ENCODE data around the gene CDH4. TPM values are rescaled to one million over a fixed set of nuclear protein-coding genes. Genes with fewer than 3 reads are reported as not detected.
"Not testable (repeated sequence)": the region's sequence is repeated elsewhere in the genome, so short reads cannot be mapped to it uniquely, and the experiment has no call there.

Gene CDH4
- total and polyA plus RNA-seq, 8 donors: under 0.01 to 2.2 (median 0.11) TPM; not detected in 2

DNA sequence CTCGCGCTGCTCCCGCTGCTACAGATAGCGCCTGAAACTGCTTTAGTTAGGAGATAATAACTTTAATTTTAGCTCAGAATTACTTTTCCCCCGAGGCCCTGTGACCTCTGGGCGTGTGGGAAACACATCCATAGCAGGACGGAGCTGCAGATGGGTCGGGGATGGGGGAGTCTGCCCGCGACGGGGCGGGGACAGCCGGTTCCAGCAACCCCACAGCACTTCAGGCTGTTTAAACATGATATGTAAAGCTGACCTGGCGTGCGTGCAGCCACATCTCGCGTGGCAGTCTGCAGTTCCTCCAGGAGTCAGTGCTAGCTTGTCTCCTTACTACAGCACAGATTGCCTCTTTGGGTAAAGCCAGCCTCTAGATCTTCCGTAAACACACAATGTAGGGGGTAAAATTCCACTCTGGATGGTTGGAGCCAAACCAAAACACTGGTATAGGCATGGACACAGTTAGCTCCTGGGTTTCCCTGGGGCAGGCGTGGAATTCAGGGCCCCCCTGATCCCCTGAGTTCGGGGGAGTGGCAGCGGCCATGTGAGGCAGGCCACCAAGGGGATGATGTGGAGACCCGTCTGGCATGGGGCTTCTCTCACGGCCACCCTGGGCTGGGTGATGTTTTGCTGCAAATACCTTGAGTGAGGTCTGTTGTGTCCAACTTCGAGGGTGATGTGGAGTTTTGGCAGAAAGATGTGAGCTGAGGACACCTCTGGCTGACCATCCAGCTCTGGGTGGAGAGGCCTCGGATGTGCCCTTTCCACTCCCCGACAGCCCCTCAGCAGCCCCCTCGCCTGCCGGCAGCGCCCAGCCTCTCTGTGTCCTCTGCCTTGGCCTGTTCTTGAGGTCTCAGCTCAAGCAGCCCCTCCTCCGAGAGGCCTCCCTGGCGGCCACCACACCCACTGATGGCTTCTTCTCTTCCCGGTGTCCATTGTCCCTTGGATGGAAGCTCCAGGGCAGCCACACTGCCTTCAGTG, 599.2 kb downstream of the CDH4 start:
- peak in 1 of 2 donors; percentile 22 for DNase-seq
- Histone ChIP-seq H3K4me1 (no peaks in the 10 kb centered on the region), H3K27ac (no peak overlapping the region), H3K36me3 (no peaks in the 10 kb centered on the region), H3K27me3 (peaks cover 0 to 59% (median 0%) of the 10 kb centered on the region in 3 donors), H3K9me3 (peaks cover 0 to 20% (median 11%) of the 10 kb centered on the region in 4 donors), H3K4me3 (no peak overlapping the region)
- intact Hi-C loops (cut with DNase I; ENCODE audit: low total_unique reads): no loop called here
- WGBS, 5 donors: 53 to 67% (median 63%) methylated on average over 24 to 32 of the region's 32 CpGs
- TF ChIP-seq EP300 (IDR thresholded peaks at IDR 0.05): no peak
- TF ChIP-seq, protein P1, sequence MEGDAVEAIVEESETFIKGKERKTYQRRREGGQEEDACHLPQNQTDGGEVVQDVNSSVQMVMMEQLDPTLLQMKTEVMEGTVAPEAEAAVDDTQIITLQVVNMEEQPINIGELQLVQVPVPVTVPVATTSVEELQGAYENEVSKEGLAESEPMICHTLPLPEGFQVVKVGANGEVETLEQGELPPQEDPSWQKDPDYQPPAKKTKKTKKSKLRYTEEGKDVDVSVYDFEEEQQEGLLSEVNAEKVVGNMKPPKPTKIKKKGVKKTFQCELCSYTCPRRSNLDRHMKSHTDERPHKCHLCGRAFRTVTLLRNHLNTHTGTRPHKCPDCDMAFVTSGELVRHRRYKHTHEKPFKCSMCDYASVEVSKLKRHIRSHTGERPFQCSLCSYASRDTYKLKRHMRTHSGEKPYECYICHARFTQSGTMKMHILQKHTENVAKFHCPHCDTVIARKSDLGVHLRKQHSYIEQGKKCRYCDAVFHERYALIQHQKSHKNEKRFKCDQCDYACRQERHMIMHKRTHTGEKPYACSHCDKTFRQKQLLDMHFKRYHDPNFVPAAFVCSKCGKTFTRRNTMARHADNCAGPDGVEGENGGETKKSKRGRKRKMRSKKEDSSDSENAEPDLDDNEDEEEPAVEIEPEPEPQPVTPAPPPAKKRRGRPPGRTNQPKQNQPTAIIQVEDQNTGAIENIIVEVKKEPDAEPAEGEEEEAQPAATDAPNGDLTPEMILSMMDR (IDR thresholded peaks at IDR 0.05): no peak
- TF ChIP-seq POLR2A (IDR thresholded peaks at IDR 0.05): no peak
- TF ChIP-seq POLR2AphosphoS5 (IDR thresholded peaks at IDR 0.05): no peak

DNA sequence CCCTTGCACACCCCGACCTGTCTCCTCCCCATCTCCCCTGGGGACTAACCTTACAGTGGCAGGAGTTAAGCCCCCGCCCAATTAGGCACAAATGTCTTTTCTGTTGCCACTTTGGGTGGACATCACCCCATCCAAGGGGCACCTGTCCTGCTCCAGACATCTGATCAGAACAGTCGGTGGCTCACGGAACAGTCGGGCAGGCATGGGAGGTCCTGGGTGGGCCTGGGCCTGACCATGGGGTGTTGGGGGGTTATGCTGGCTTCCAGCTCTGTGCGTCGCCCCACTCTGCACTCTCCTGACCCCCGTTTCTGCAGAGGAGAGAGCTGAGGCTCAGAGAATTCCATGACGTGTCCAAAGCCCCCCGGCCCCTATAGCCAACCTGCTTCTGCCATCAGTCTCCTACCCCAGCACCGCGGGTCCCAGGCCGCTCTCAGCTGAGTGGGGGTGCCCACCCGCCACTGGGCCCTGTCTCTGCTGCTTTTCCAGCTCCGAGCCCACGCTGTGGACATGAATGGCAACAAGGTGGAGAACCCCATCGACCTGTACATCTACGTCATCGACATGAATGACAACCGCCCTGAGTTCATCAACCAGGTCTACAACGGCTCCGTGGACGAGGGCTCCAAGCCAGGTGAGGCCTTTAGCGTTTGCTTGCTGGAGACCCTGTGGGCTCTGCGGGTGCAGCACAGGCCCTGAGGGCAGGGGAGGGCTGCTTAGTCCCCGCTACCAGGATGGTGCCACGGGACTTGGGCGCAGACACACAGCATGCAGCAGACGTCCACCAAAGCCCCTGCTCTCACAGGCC, 600.4 kb downstream of the CDH4 start:
- 84 to 89% (median 87%) methylated on average over 17 to 29 of the region's 29 CpGs for WGBS, 5 donors
- Histone ChIP-seq H3K4me3 (no peak overlapping the region), H3K36me3 (no peaks in the 10 kb centered on the region), H3K27ac (no peak overlapping the region), H3K4me1 (no peaks in the 10 kb centered on the region), H3K27me3 (peaks cover 0 to 48% (median 0%) of the 10 kb centered on the region in 3 donors), H3K9me3 (peaks cover 0 to 29% (median 16%) of the 10 kb centered on the region in 4 donors)
- DNase-seq: no peak
- TF ChIP-seq EP300 (IDR thresholded peaks at IDR 0.05): no peak
- TF ChIP-seq POLR2A (IDR thresholded peaks at IDR 0.05): no peak
- no peak for TF ChIP-seq POLR2AphosphoS5 (IDR thresholded peaks at IDR 0.05)
- TF ChIP-seq, protein P1 (IDR thresholded peaks at IDR 0.05): no peak
- intact Hi-C loops (cut with DNase I; ENCODE audit: low total_unique reads): no loop called here

DNA sequence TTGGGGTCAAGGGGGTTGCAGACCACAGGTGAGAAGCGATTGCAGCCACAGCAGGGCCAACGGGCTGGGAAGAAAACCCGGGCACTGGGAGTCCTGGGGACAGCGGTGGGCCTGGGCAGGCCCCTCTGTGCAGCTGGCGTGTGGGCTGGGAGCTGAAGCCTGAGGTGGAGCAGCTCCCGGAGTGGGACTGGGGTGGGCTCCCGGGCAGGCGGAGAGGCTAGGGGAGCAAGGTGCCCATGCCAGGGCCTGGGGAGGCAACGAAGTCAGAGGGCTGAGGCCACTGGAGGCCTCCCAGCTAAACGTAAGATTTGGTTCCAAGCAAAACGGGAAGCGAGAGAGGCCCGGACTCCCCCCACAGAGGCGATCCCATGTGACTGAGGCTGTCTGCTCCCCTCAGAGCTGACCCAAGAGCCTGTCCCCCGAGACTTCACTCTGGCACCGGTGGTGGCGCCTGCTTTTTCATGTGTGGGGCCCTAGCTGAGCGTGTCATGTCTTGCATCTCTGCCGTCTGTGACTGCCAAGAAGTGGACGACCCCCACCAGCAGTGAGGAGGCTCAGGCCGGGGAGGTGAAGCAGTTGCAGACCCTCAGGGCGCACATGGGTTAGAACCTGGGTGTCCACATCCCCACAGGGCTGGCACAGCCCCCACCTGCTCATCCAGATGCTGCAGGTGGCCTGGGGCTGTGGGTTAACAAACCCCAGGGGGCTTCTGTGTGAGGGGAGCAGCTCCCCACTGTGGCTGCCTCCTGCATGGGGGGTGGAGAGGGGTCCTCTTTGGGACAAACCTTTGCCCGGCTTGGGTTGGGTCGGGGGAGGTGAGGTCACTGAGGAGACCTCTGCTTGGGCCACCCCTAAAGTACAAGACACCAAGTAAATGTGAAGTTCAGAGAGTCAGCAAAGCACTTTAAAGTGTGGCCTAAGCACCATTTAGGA, 601.3 kb downstream of the CDH4 start:
- Histone ChIP-seq H3K27ac (no peak overlapping the region), H3K4me1 (no peaks in the 10 kb centered on the region), H3K27me3 (peaks cover 0 to 43% (median 0%) of the 10 kb centered on the region in 3 donors), H3K4me3 (no peak overlapping the region), H3K36me3 (no peaks in the 10 kb centered on the region), H3K9me3 (peaks cover 0 to 29% (median 12%) of the 10 kb centered on the region in 4 donors)
- no peak for TF ChIP-seq POLR2A (IDR thresholded peaks at IDR 0.05)
- TF ChIP-seq, protein P1 (IDR thresholded peaks at IDR 0.05): no peak
- no peak for TF ChIP-seq POLR2AphosphoS5 (IDR thresholded peaks at IDR 0.05)
- TF ChIP-seq EP300 (IDR thresholded peaks at IDR 0.05): no peak
- no peak for DNase-seq
- 80 to 87% (median 83%) methylated on average over 18 to 24 of the region's 24 CpGs for WGBS, 5 donors
- intact Hi-C loops (cut with DNase I; ENCODE audit: low total_unique reads): no loop called here

DNA sequence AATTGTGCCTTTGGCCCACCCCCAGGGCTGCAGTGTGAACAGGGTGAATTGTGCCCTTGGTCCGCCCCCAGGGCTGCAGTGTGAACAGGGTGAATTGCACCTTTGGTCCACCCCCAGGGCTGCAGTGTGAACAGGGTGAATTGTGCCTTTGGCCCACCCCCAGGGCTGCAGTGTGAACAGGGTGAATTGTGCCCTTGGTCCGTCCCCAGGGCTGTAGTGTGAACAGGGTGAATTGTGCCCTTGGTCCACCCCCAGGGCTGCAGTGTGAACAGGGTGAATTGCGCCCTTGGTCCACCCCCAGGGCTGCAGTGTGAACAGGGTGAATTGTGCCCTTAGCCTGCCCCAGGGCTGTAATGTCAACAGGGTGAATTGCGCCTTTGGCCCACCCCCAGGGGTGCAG, 602.5 kb downstream of the CDH4 start:
- DNase-seq; intact Hi-C loops (cut with DNase I; ENCODE audit: low total_unique reads); H3K36me3 ChIP-seq; H3K4me1 ChIP-seq; H3K27ac ChIP-seq; H3K4me3 ChIP-seq: not testable (repeated sequence)
- WGBS, 5 donors: 76 to 98% (median 90%) methylated on average over 3 to 4 of the region's 4 CpGs
- H3K27me3 ChIP-seq: peaks cover 0 to 35% (median 0%) of the 10 kb centered on the region in 3 donors
- H3K9me3 ChIP-seq: peaks cover 0 to 29% (median 12%) of the 10 kb centered on the region in 4 donors
